PC-3 (cell line): Measurements from ENCODE around the gene DCDC1. TPM values are rescaled to one million over a fixed set of nuclear protein-coding genes. Genes with fewer than 3 reads are reported as not detected.

Source experiments
- ATAC-seq: fragments of 200-7000 bp; cut with Tn5 transposase; 2 replicates; pipeline ENCODE4 v1.9.1; 2020; ENCODE audit warnings: mild to moderate bottlenecking, moderate library complexity
- BruUV-seq: library from RNA; stranded (reverse); fragments of 400-500 nt; replicated peaks from 2 replicates; lab custom pipeline; 2021; lab: Mats Ljungman, UMichigan
- CTCF ChIA-PET: fragments of 300-600 bp; sonication (Branson Sonifier 250); formaldehyde crosslinking; loops from one replicate; lab custom pipeline; 2022; ENCODE audit warnings: antibody characterized with exemption; lab: Charles Lee
- POLR2A ChIA-PET: fragments of 300-600 bp; sonication (Branson Sonifier 250); formaldehyde crosslinking; loops from one replicate; lab custom pipeline; 2022; ENCODE audit warnings: antibody characterized with exemption; ENCODE audit not compliant: unreplicated experiment; lab: Charles Lee
- DNase-seq: peaks from one replicate; pipeline ENCODE4 v3.0.0-alpha.2; 2015
- H2AFZ ChIP-seq: fragments of 300-600 bp; sonication (generic); 2 replicates; pipeline ENCODE4 v1.6.0; 2016; ENCODE audit warnings: antibody characterized with exemption, low read length
- H3F3A ChIP-seq: fragments of 300-600 bp; sonication (generic); one replicate; pipeline ENCODE4 v1.6.0; 2017; ENCODE audit warnings: antibody characterized with exemption, low read length, control low read depth, mild to moderate bottlenecking; ENCODE audit not compliant: unreplicated experiment
- H3K27ac ChIP-seq: fragments of 300-600 bp; sonication (generic); 2 replicates; pipeline ENCODE4 v1.5.1; 2016; ENCODE audit warnings: mild to moderate bottlenecking, low read length
- H3K27me3 ChIP-seq: fragments of 300-600 bp; sonication (generic); 2 replicates; pipeline ENCODE4 v1.6.1; 2016; ENCODE audit warnings: low read length, mixed read lengths
- H3K36me3 ChIP-seq: fragments of 300-600 bp; sonication (generic); 2 replicates; pipeline ENCODE4 v1.6.1; 2016; ENCODE audit warnings: low read depth, mixed run types, low read length, mixed read lengths
- H3K4me1 ChIP-seq: fragments of 300-600 bp; sonication (generic); 2 replicates; pipeline ENCODE4 v1.5.1; 2016; ENCODE audit warnings: low read length; ENCODE audit not compliant: insufficient read depth
- H3K4me2 ChIP-seq: fragments of 300-600 bp; sonication (generic); 2 replicates; pipeline ENCODE4 v1.6.0; 2016; ENCODE audit warnings: low read length
- H3K4me3 ChIP-seq: fragments of 300-600 bp; sonication (generic); 2 replicates; pipeline ENCODE4 v1.5.1; 2016; ENCODE audit warnings: mild to moderate bottlenecking, low read length, mixed read lengths
- H3K79me2 ChIP-seq: fragments of 300-600 bp; sonication (generic); 2 replicates; pipeline ENCODE4 v1.6.1; 2017; ENCODE audit warnings: low read length, mixed read lengths
- H3K9ac ChIP-seq: fragments of 300-600 bp; sonication (generic); 2 replicates; pipeline ENCODE4 v1.6.0; 2016; ENCODE audit warnings: mild to moderate bottlenecking, low read length
- H3K9me2 ChIP-seq: fragments of 300-600 bp; sonication (generic); replicated peaks from 2 replicates; pipeline ENCODE4 v1.6.1; 2016; ENCODE audit warnings: mixed run types, low read length, mixed read lengths
- H3K9me3 ChIP-seq: fragments of 300-600 bp; sonication (generic); 2 replicates; pipeline ENCODE4 v1.6.1; 2016; ENCODE audit warnings: low read length, mixed read lengths
- H4K20me1 ChIP-seq: fragments of 300-600 bp; sonication (generic); 2 replicates; pipeline ENCODE4 v1.6.1; 2016; ENCODE audit warnings: low read length, mixed read lengths
- CTCF ChIP-seq: fragments of 300-600 bp; sonication (generic); conservative IDR thresholded peaks from 2 replicates; pipeline ENCODE4 v1.5.1; 2017; ENCODE audit warnings: antibody characterized with exemption, low read depth, mild to moderate bottlenecking, low read length
- EZH2 ChIP-seq: fragments of 300-600 bp; sonication (generic); IDR thresholded peaks from one replicate; pipeline ENCODE4 v1.6.1; 2017; ENCODE audit warnings: antibody characterized with exemption, mild to moderate bottlenecking, low read length; ENCODE audit not compliant: unreplicated experiment
- EZH2phosphoT487 ChIP-seq: fragments of 300-600 bp; sonication (generic); IDR thresholded peaks from 2 replicates; pipeline ENCODE4 v1.6.1; 2018; ENCODE audit warnings: mild to moderate bottlenecking, antibody characterized with exemption, low read length, borderline replicate concordance
- intact Hi-C: fragments of 100-400 bp; cut with micrococcal nuclease; formaldehyde crosslinking; loops from 2 replicates; pipeline ENCODE4 v1.9.0; 2023
- total RNA-seq: library from RNA; depleted of rRNA; stranded (reverse); fragments of >200 nt; gene quantifications from 2 replicates; pipeline ENCODE4 v1.2.3, GENCODE V29; 2014

The DCDC1 gene
- total RNA-seq, 1 experiment from 2014 or later, result not detected

GRCh38 chr11:30992513-30992849 is 377.1 kb downstream of the DCDC1 start:
- Histone ChIP-seq H3K9me3 (no peaks in the 10 kb centered on the region), H3K36me3 (no peaks in the 10 kb centered on the region), H4K20me1 (no peaks in the 10 kb centered on the region), H3K4me2 (no peak overlapping the region), H3K9me2 (no peaks in the 10 kb centered on the region), H3K4me1 (no peaks in the 10 kb centered on the region), H3K9ac (no peak overlapping the region), H3F3A (no peaks in the 10 kb centered on the region), H2AFZ (no peak overlapping the region), H3K27me3 (0 out of 2 replicates have a peak, but pooled peaks cover 4% of the 10 kb centered on the region), H3K4me3 (no peak overlapping the region), H3K79me2 (no peaks in the 10 kb centered on the region), H3K27ac (no peak overlapping the region)
- BruUV-seq, result no TSS peak
- TF ChIP-seq EZH2 (no peak), EZH2phosphoT487 (no peak), CTCF (no peak)
- no peak for ATAC-seq
- CTCF ChIA-PET, result no interaction called here
- DNase-seq, result no peak
- POLR2A ChIA-PET, result no interaction called here
- intact Hi-C loops, result no loop called here

- no peak overlapping the region for H2AFZ ChIP-seq
- TF ChIP-seq CTCF (no peak), EZH2 (no peak), EZH2phosphoT487 (no peak)
- H3K9ac ChIP-seq, result no peak overlapping the region
- H3K4me1 ChIP-seq, result no peaks in the 10 kb centered on the region
- no peak for DNase-seq
- no peaks in the 10 kb centered on the region for H3F3A ChIP-seq
- H4K20me1 ChIP-seq, result no peaks in the 10 kb centered on the region
- no peaks in the 10 kb centered on the region for H3K79me2 ChIP-seq
- no peak for ATAC-seq
- H3K27me3 ChIP-seq, result 0 out of 2 replicates have a peak, but pooled peaks cover 4% of the 10 kb centered on the region
- no peaks in the 10 kb centered on the region for H3K9me2 ChIP-seq
- BruUV-seq, result no TSS peak
- POLR2A ChIA-PET, result no interaction called here
- no peak overlapping the region for H3K4me2 ChIP-seq
- no peak overlapping the region for H3K27ac ChIP-seq
- no peak overlapping the region for H3K4me3 ChIP-seq
- CTCF ChIA-PET, result no interaction called here
- no peaks in the 10 kb centered on the region for H3K9me3 ChIP-seq
- H3K36me3 ChIP-seq, result no peaks in the 10 kb centered on the region
- intact Hi-C loops, result no loop called here
Measured at GRCh38 chr11:30991802-30992512, 377.6 kb downstream of the DCDC1 start.

GRCh38 chr11:30991376-30991775 is 378.2 kb downstream of the DCDC1 start:
- Histone ChIP-seq H3K9me2 (no peaks in the 10 kb centered on the region), H3K27me3 (0 out of 2 replicates have a peak, but pooled peaks cover 4% of the 10 kb centered on the region), H3K4me3 (no peak overlapping the region), H2AFZ (no peak overlapping the region), H3K27ac (no peak overlapping the region), H3K9me3 (no peaks in the 10 kb centered on the region), H3K4me1 (no peaks in the 10 kb centered on the region), H3F3A (no peaks in the 10 kb centered on the region), H4K20me1 (no peaks in the 10 kb centered on the region), H3K4me2 (no peak overlapping the region), H3K36me3 (no peaks in the 10 kb centered on the region), H3K79me2 (no peaks in the 10 kb centered on the region), H3K9ac (no peak overlapping the region)
- ChIA-PET POLR2A (no interaction called here), CTCF (no interaction called here)
- intact Hi-C loops, result no loop called here
- ATAC-seq, result no peak
- DNase-seq, result no peak
- no peak for TF ChIP-seq EZH2
- no peak for TF ChIP-seq CTCF
- TF ChIP-seq EZH2phosphoT487, result no peak
- no TSS peak for BruUV-seq
